ENCODE results near the gene SMG6.
A peak's percentile ranks its signal among the peaks of the same experiment; 100 is the strongest.

SMG6 gene

DNA sequence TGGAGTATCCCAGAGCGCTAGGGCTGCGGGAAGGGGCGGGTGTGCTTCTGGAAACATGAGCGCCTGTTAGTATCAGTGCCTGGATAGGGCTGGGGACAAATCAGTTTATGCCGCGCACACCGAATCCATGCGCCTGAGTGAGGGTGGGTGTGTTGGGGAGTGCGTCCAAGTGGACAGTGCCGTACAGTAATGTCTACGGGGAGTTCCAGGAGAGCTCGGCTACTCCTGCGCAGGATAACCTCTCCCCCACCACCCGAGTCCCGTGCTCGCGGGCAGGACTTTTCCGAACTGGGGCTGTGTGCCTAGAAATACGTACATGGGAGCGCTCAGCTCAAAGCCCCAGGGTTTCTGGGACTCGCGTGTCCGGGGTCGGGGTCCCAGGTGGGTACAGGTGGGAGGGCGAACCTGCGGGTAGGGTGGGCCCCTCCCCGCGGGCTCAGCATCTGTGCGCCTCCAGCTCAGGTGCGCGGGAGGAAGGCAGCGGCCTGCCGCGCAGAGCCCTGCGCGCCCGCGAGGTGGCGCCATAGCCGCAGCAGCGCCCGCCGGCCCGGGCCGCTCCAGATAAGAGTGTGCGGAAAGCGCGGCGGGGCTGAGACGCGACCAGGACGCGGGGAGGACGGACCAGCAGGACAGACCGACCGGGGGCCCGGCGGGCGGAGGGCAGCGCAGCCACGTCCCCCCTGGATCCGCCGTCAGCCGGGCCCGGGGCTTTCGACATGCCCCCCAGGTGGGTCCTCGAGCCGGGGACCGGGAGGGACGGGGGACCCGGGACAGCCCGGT is 248.9 kb downstream of the SMG6 start, which contains the start of gene HIC1 (continued):
- TF ChIP-seq, protein P1, sequence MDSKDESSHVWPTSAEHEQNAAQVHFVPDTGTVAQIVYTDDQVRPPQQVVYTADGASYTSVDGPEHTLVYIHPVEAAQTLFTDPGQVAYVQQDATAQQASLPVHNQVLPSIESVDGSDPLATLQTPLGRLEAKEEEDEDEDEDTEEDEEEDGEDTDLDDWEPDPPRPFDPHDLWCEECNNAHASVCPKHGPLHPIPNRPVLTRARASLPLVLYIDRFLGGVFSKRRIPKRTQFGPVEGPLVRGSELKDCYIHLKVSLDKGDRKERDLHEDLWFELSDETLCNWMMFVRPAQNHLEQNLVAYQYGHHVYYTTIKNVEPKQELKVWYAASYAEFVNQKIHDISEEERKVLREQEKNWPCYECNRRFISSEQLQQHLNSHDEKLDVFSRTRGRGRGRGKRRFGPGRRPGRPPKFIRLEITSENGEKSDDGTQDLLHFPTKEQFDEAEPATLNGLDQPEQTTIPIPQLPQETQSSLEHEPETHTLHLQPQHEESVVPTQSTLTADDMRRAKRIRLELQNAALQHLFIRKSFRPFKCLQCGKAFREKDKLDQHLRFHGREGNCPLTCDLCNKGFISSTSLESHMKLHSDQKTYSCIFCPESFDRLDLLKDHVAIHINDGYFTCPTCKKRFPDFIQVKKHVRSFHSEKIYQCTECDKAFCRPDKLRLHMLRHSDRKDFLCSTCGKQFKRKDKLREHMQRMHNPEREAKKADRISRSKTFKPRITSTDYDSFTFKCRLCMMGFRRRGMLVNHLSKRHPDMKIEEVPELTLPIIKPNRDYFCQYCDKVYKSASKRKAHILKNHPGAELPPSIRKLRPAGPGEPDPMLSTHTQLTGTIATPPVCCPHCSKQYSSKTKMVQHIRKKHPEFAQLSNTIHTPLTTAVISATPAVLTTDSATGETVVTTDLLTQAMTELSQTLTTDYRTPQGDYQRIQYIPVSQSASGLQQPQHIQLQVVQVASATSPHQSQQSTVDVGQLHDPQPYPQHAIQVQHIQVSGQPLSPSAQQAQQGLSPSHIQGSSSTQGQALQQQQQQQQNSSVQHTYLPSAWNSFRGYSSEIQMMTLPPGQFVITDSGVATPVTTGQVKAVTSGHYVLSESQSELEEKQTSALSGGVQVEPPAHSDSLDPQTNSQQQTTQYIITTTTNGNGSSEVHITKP (tag by site-specific recombination; IDR thresholded peaks at IDR 0.05) = peak; percentile 26; the same call in 1 of the 2 replicates
- TF ChIP-seq IKZF3 (tag by site-specific recombination; IDR thresholded peaks at IDR 0.05) (peak; percentile 62; the same call in 1 of the 2 replicates), ZBTB17 (tag by site-specific recombination; IDR thresholded peaks at IDR 0.05) (peak; percentile 90), KLF1 (tag by site-specific recombination; IDR thresholded peaks at IDR 0.05) (no peak), SP2 (tag by site-specific recombination; IDR thresholded peaks at IDR 0.05) (peak; percentile 56), ZEB2 (tag by site-specific recombination; IDR thresholded peaks at IDR 0.05) (peak; percentile 95), ZNF660 (tag by site-specific recombination; IDR thresholded peaks at IDR 0.05) (peak; percentile 81; the same call in 1 of the 2 replicates), ZNF555 (tag by site-specific recombination; conservative IDR thresholded peaks at IDR 0.05) (no peak), ZFHX2 (tag by site-specific recombination; conservative IDR thresholded peaks at IDR 0.05) (peak; percentile 54; the same call in 1 of the 2 replicates), SCRT2 (tag by site-specific recombination; IDR thresholded peaks at IDR 0.05) (peak; percentile 56), ZNF341 (tag by site-specific recombination; IDR thresholded peaks at IDR 0.05; ENCODE audit: low read depth) (no peak), KLF8 (tag by site-specific recombination; IDR thresholded peaks at IDR 0.05) (peak; percentile 48; the same call in 1 of the 2 replicates), ZNF223 (tag by site-specific recombination; IDR thresholded peaks at IDR 0.05) (no peak), HOXA7 (CRISPR knock-in tag; IDR thresholded peaks at IDR 0.05; ENCODE audit: borderline replicate concordance) (no peak), ZBTB8A (tag by site-specific recombination; IDR thresholded peaks at IDR 0.05) (peak; percentile 74), ZNF19 (tag by site-specific recombination; IDR thresholded peaks at IDR 0.05; ENCODE audit: low read depth) (no peak), ZNF391 (tag by site-specific recombination; IDR thresholded peaks at IDR 0.05; ENCODE audit: borderline replicate concordance, low read depth) (no peak), ZFP69B (tag by site-specific recombination; IDR thresholded peaks at IDR 0.05) (peak; percentile 92), ZSCAN30 (tag by site-specific recombination; IDR thresholded peaks at IDR 0.05) (peak; percentile 87), ZNF335 (tag by site-specific recombination; conservative IDR thresholded peaks at IDR 0.05) (peak; percentile 41; the same call in 1 of the 2 replicates)
- TF ChIP-seq, protein P2, sequence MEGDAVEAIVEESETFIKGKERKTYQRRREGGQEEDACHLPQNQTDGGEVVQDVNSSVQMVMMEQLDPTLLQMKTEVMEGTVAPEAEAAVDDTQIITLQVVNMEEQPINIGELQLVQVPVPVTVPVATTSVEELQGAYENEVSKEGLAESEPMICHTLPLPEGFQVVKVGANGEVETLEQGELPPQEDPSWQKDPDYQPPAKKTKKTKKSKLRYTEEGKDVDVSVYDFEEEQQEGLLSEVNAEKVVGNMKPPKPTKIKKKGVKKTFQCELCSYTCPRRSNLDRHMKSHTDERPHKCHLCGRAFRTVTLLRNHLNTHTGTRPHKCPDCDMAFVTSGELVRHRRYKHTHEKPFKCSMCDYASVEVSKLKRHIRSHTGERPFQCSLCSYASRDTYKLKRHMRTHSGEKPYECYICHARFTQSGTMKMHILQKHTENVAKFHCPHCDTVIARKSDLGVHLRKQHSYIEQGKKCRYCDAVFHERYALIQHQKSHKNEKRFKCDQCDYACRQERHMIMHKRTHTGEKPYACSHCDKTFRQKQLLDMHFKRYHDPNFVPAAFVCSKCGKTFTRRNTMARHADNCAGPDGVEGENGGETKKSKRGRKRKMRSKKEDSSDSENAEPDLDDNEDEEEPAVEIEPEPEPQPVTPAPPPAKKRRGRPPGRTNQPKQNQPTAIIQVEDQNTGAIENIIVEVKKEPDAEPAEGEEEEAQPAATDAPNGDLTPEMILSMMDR (tag by site-specific recombination; IDR thresholded peaks at IDR 0.05) = peak; percentile 78
- TF ChIP-seq, protein P3, sequence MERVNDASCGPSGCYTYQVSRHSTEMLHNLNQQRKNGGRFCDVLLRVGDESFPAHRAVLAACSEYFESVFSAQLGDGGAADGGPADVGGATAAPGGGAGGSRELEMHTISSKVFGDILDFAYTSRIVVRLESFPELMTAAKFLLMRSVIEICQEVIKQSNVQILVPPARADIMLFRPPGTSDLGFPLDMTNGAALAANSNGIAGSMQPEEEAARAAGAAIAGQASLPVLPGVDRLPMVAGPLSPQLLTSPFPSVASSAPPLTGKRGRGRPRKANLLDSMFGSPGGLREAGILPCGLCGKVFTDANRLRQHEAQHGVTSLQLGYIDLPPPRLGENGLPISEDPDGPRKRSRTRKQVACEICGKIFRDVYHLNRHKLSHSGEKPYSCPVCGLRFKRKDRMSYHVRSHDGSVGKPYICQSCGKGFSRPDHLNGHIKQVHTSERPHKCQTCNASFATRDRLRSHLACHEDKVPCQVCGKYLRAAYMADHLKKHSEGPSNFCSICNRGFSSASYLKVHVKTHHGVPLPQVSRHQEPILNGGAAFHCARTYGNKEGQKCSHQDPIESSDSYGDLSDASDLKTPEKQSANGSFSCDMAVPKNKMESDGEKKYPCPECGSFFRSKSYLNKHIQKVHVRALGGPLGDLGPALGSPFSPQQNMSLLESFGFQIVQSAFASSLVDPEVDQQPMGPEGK (tag by site-specific recombination; IDR thresholded peaks at IDR 0.05) = peak; percentile 82
- TF ChIP-seq, protein P4, sequence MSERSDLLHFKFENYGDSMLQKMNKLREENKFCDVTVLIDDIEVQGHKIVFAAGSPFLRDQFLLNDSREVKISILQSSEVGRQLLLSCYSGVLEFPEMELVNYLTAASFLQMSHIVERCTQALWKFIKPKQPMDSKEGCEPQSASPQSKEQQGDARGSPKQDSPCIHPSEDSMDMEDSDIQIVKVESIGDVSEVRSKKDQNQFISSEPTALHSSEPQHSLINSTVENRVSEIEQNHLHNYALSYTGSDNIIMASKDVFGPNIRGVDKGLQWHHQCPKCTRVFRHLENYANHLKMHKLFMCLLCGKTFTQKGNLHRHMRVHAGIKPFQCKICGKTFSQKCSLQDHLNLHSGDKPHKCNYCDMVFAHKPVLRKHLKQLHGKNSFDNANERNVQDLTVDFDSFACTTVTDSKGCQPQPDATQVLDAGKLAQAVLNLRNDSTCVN (tag by site-specific recombination; optimal IDR thresholded peaks at IDR 0.05) = peak; percentile 68
- TF ChIP-seq, protein P5, sequence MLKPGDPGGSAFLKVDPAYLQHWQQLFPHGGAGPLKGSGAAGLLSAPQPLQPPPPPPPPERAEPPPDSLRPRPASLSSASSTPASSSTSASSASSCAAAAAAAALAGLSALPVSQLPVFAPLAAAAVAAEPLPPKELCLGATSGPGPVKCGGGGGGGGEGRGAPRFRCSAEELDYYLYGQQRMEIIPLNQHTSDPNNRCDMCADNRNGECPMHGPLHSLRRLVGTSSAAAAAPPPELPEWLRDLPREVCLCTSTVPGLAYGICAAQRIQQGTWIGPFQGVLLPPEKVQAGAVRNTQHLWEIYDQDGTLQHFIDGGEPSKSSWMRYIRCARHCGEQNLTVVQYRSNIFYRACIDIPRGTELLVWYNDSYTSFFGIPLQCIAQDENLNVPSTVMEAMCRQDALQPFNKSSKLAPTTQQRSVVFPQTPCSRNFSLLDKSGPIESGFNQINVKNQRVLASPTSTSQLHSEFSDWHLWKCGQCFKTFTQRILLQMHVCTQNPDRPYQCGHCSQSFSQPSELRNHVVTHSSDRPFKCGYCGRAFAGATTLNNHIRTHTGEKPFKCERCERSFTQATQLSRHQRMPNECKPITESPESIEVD (tag by site-specific recombination; IDR thresholded peaks at IDR 0.05) = 0 out of 2 replicates have a peak, but pooled peaks have one; percentile 10
- TF ChIP-seq, protein P6, sequence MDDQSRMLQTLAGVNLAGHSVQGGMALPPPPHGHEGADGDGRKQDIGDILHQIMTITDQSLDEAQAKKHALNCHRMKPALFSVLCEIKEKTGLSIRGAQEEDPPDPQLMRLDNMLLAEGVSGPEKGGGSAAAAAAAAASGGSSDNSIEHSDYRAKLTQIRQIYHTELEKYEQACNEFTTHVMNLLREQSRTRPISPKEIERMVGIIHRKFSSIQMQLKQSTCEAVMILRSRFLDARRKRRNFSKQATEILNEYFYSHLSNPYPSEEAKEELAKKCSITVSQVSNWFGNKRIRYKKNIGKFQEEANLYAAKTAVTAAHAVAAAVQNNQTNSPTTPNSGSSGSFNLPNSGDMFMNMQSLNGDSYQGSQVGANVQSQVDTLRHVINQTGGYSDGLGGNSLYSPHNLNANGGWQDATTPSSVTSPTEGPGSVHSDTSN (CRISPR knock-in tag; IDR thresholded peaks at IDR 0.05) = peak; percentile 83; the same call in 1 of the 2 replicates
